Activated T-helper 2 cell treated with anti-CD3 and anti-CD28 coated beads, Interferon-gamma antibody, Interleukin-2, Interleukin-4, amounts not matched to agents 10 μg/mL and 5 μg/mL and 100 μg/mL, durations not matched to agents 14 hours and 24 hours and 36 hours (primary cell): Measurements from ENCODE around the gene PHC2. TPM values are rescaled to one million over a fixed set of nuclear protein-coding genes. Genes with fewer than 3 reads are reported as not detected.
"Not testable (repeated sequence)": the region's sequence is repeated elsewhere in the genome, so short reads cannot be mapped to it uniquely, and the experiment has no call there.

Source experiments
- DNase-seq: peaks from one replicate; pipeline ENCODE4 v3.0.0; 2021; ENCODE audit warnings: low spot score
- H3K27ac Mint-ChIP-seq: one replicate; pipeline ENCODE4 v1.8.0; 2021; ENCODE audit warnings: mixed read lengths
- H3K27me3 Mint-ChIP-seq: one replicate; pipeline ENCODE4 v1.8.0; 2021; ENCODE audit warnings: low read depth, mixed read lengths
- H3K36me3 Mint-ChIP-seq: one replicate; pipeline ENCODE4 v1.8.0; 2021; ENCODE audit warnings: low read depth, mixed read lengths
- H3K4me1 Mint-ChIP-seq: one replicate; pipeline ENCODE4 v1.8.0; 2021; ENCODE audit warnings: low read depth, mixed read lengths
- H3K4me3 Mint-ChIP-seq: one replicate; pipeline ENCODE4 v1.8.0; 2021; ENCODE audit warnings: low read depth, mild to moderate bottlenecking, moderate library complexity, mixed read lengths
- H3K9me3 Mint-ChIP-seq: one replicate; pipeline ENCODE4 v1.8.0; 2021; ENCODE audit warnings: mixed read lengths
- intact Hi-C: fragments of 100-400 bp; cut with micrococcal nuclease; formaldehyde crosslinking; loops from one replicate; pipeline ENCODE4 v1.15.1; 2023
- total RNA-seq: library from RNA; stranded (reverse); gene quantifications from 2 replicates; pipeline ENCODE4 v1.2.3, GENCODE V29; 2022

Gene PHC2
- total RNA-seq, 1 donor from 2014 or later, result 33.1 TPM

GRCh38 chr1:33295450-33296081, 135.3 kb downstream of the PHC2 start:
- H3K36me3 Mint-ChIP-seq, result peaks cover 25% of the 10 kb centered on the region
- no peaks in the 10 kb centered on the region for H3K9me3 Mint-ChIP-seq
- peak; percentile 75 for DNase-seq
- H3K4me1 Mint-ChIP-seq, result peaks cover 7% of the 10 kb centered on the region
- intact Hi-C loops, result loop anchor here (1.0 to 5.0 kb wide), 2 partner anchors 72 to 177 kb away; partner anchors contain the start of gene ZSCAN20
- no peaks in the 10 kb centered on the region for H3K27me3 Mint-ChIP-seq
- H3K4me3 Mint-ChIP-seq, result no peak overlapping the region
- no peak overlapping the region for H3K27ac Mint-ChIP-seq

GRCh38 chr1:33295023-33295422, 135.9 kb downstream of the PHC2 start:
- Mint-ChIP-seq H3K36me3 (peaks cover 22% of the 10 kb centered on the region), H3K4me1 (peaks cover 7% of the 10 kb centered on the region), H3K27me3 (no peaks in the 10 kb centered on the region), H3K4me3 (no peak overlapping the region), H3K9me3 (no peaks in the 10 kb centered on the region), H3K27ac (no peak overlapping the region)
- no peak for DNase-seq
- intact Hi-C loops, result loop anchor here (1.0 to 5.0 kb wide), 2 partner anchors 72 to 177 kb away; partner anchors contain the start of gene ZSCAN20

GRCh38 chr1:33294071-33295010, 136.6 kb downstream of the PHC2 start:
- no peak for DNase-seq
- Mint-ChIP-seq H3K4me1 (peaks cover 7% of the 10 kb centered on the region), H3K4me3 (no peak overlapping the region), H3K27ac (no peak overlapping the region), H3K9me3 (no peaks in the 10 kb centered on the region), H3K36me3 (peaks cover 27% of the 10 kb centered on the region), H3K27me3 (no peaks in the 10 kb centered on the region)
- intact Hi-C loops, result loop anchor here (1.0 to 5.0 kb wide), 2 partner anchors 73 to 178 kb away; partner anchors contain the start of gene ZSCAN20

- DNase-seq, result no peak
- Mint-ChIP-seq H3K36me3 (peaks cover 33% of the 10 kb centered on the region), H3K9me3 (no peaks in the 10 kb centered on the region), H3K4me3 (no peak overlapping the region), H3K27ac (no peak overlapping the region), H3K4me1 (peaks cover 2% of the 10 kb centered on the region), H3K27me3 (no peaks in the 10 kb centered on the region)
- intact Hi-C loops, result no loop called here
Measured at GRCh38 chr1:33292726-33293340, 138.1 kb downstream of the PHC2 start.

GRCh38 chr1:33290615-33291014, 140.3 kb downstream of the PHC2 start:
- H3K9me3 Mint-ChIP-seq, H3K4me3 Mint-ChIP-seq, H3K4me1 Mint-ChIP-seq, H3K27ac Mint-ChIP-seq, H3K27me3 Mint-ChIP-seq, intact Hi-C loops, DNase-seq: not testable (repeated sequence)
- H3K36me3 Mint-ChIP-seq, result peaks cover 23% of the 10 kb centered on the region

- Mint-ChIP-seq H3K27me3 (no peaks in the 10 kb centered on the region), H3K4me3 (no peak overlapping the region), H3K4me1 (no peaks in the 10 kb centered on the region), H3K27ac (no peak overlapping the region), H3K36me3 (peaks cover 23% of the 10 kb centered on the region), H3K9me3 (no peaks in the 10 kb centered on the region)
- no peak for DNase-seq
- intact Hi-C loops, result no loop called here
Measured at GRCh38 chr1:33289858-33290154, 141.1 kb downstream of the PHC2 start.

GRCh38 chr1:33288976-33289857, 141.7 kb downstream of the PHC2 start:
- Mint-ChIP-seq H3K9me3 (no peaks in the 10 kb centered on the region), H3K27me3 (no peaks in the 10 kb centered on the region), H3K36me3 (peaks cover 26% of the 10 kb centered on the region), H3K4me1 (no peaks in the 10 kb centered on the region), H3K4me3 (no peak overlapping the region), H3K27ac (no peak overlapping the region)
- intact Hi-C loops, result no loop called here
- DNase-seq, result no peak

- intact Hi-C loops, result no loop called here
Measured at GRCh38 chr1:33287317-33287716, 143.6 kb downstream of the PHC2 start.

GRCh38 chr1:33286451-33287185, 144.3 kb downstream of the PHC2 start:
- Mint-ChIP-seq H3K4me1 (no peaks in the 10 kb centered on the region), H3K27me3 (no peaks in the 10 kb centered on the region), H3K4me3 (no peak overlapping the region), H3K9me3 (no peaks in the 10 kb centered on the region), H3K36me3 (peaks cover 43% of the 10 kb centered on the region), H3K27ac (no peak overlapping the region)
- intact Hi-C loops, result no loop called here
- DNase-seq, result no peak

More at GRCh38 chr1:33287317-33287716, 143.6 kb downstream of the PHC2 start:
- Mint-ChIP-seq H3K27me3 (no peaks in the 10 kb centered on the region), H3K4me3 (no peak overlapping the region), H3K36me3 (peaks cover 36% of the 10 kb centered on the region), H3K4me1 (no peaks in the 10 kb centered on the region), H3K27ac (no peak overlapping the region), H3K9me3 (no peaks in the 10 kb centered on the region)
- DNase-seq, result no peak

- peaks cover 38% of the 10 kb centered on the region for H3K36me3 Mint-ChIP-seq
- no peaks in the 10 kb centered on the region for H3K9me3 Mint-ChIP-seq
- H3K4me1 Mint-ChIP-seq, result no peaks in the 10 kb centered on the region
- DNase-seq, result no peak
- no peak overlapping the region for H3K4me3 Mint-ChIP-seq
- intact Hi-C loops, result no loop called here
- H3K27me3 Mint-ChIP-seq, result no peaks in the 10 kb centered on the region
- H3K27ac Mint-ChIP-seq, result no peak overlapping the region
Measured at GRCh38 chr1:33284049-33284448, 146.8 kb downstream of the PHC2 start.

GRCh38 chr1:33282791-33283190, 148.1 kb downstream of the PHC2 start:
- Mint-ChIP-seq H3K27me3 (no peaks in the 10 kb centered on the region), H3K4me3 (no peak overlapping the region), H3K27ac (no peak overlapping the region), H3K36me3 (peaks cover 30% of the 10 kb centered on the region), H3K9me3 (no peaks in the 10 kb centered on the region), H3K4me1 (no peaks in the 10 kb centered on the region)
- intact Hi-C loops, result no loop called here
- DNase-seq, result no peak
